ENCODE results near the gene GPR22.

Gene GPR22

DNA sequence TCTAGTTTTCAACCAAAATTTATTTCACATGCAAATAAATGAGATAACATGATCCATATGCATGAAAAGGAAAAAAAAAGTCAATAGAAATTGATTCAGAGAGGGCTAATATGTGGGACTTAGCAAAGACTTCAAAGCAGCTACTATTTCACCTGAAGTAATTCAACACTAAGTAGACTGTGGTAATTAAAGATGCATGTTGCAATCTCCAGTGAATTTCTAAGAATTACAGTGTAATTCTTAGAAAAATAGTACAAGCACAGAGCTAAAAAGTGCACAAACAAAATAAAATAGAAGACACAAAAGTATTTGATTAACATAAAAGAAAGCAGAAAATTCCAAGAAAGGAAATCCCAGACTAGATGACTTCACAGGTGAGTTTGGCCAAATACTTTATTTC is 25.7 kb downstream of the GPR22 start:
- Mint-ChIP-seq H3K27ac (no peak overlapping the region), H3K4me1 (no peaks in the 10 kb centered on the region), H3K36me3 (ENCODE audit: low read depth) (peaks cover 38% of the 10 kb centered on the region), H3K9me3 (peaks cover 29% of the 10 kb centered on the region), H3K27me3 (ENCODE audit: low read depth, poor library complexity) (no peaks in the 10 kb centered on the region), H3K4me3 (no peak overlapping the region)
- TF ChIP-seq, protein P1, sequence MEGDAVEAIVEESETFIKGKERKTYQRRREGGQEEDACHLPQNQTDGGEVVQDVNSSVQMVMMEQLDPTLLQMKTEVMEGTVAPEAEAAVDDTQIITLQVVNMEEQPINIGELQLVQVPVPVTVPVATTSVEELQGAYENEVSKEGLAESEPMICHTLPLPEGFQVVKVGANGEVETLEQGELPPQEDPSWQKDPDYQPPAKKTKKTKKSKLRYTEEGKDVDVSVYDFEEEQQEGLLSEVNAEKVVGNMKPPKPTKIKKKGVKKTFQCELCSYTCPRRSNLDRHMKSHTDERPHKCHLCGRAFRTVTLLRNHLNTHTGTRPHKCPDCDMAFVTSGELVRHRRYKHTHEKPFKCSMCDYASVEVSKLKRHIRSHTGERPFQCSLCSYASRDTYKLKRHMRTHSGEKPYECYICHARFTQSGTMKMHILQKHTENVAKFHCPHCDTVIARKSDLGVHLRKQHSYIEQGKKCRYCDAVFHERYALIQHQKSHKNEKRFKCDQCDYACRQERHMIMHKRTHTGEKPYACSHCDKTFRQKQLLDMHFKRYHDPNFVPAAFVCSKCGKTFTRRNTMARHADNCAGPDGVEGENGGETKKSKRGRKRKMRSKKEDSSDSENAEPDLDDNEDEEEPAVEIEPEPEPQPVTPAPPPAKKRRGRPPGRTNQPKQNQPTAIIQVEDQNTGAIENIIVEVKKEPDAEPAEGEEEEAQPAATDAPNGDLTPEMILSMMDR (IDR thresholded peaks at IDR 0.05), result no peak
- no peak for DNase-seq

DNA sequence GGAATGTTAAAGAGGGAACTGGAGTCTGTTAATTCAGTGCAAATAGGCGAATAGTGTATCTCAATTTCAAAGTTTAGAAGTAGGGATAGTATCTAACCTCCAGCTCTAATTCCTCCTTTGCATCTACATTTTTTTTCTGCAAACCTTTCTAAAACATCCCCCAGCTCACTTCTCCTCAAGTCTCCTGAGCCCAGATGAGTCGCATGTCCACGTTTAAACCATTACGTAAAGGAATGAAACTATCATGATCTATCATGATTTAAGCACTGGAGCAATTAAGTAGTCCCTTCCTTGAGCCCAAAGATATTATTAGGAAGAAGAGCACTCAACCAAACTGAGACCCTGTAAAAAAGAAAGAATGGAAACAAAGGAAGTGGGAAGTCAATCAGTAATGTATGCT is 29.9 kb downstream of the GPR22 start:
- Mint-ChIP-seq H3K4me1 (peaks cover 8% of the 10 kb centered on the region), H3K27ac (peak overlapping the region; percentile 87), H3K27me3 (ENCODE audit: low read depth, poor library complexity) (no peaks in the 10 kb centered on the region), H3K9me3 (peaks cover 26% of the 10 kb centered on the region), H3K4me3 (no peak overlapping the region), H3K36me3 (ENCODE audit: low read depth) (peaks cover 38% of the 10 kb centered on the region)
- DNase-seq, result no peak
- TF ChIP-seq, protein P1 (IDR thresholded peaks at IDR 0.05), result no peak

DNA sequence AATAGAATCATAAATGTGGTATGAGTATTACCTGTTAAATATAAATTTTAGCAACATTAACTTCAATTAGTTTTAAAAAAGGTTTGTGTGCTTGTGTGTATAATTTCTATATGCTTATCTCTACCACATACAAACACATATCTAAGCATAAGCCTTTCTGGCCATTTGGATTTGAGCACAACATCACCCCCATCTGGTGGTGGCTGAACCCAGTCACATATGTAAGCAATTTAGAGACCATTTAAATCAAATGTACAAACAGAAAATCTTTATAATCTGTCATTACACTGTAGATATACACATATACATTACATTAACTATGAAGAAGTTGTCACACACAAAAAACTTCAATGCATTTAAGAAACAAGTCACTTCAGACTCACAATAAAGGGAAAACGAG is 31.7 kb downstream of the GPR22 start:
- peaks cover 14% of the 10 kb centered on the region for H3K9me3 Mint-ChIP-seq
- no peak overlapping the region for H3K4me3 Mint-ChIP-seq
- peaks cover 38% of the 10 kb centered on the region for H3K36me3 Mint-ChIP-seq (ENCODE audit: low read depth)
- TF ChIP-seq, protein P1 (IDR thresholded peaks at IDR 0.05), result peak; percentile 12
- H3K27ac Mint-ChIP-seq, result no peak overlapping the region
- DNase-seq, result no peak
- no peaks in the 10 kb centered on the region for H3K27me3 Mint-ChIP-seq (ENCODE audit: low read depth, poor library complexity)
- H3K4me1 Mint-ChIP-seq, result peaks cover 8% of the 10 kb centered on the region

DNA sequence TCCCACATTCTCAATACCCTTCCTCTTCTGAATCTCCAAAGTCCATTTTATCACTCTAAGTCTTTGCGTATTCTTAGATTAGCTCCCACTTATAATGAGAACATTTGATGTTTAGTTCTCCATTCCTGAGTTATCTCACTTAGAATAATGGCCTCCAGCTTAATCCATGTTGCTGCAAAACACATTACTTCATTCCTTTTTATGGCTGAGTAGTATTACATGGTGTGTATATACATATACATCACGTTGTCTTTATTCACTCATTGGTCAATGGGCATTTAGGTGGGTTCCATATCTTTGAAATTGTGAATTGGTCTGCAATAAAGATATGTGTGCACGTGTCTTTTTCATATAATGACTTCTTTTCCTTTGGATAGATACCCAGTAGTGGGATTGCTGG is 32.3 kb downstream of the GPR22 start:
- no peak overlapping the region for H3K27ac Mint-ChIP-seq
- H3K4me1 Mint-ChIP-seq, result peaks cover 8% of the 10 kb centered on the region
- peaks cover 37% of the 10 kb centered on the region for H3K36me3 Mint-ChIP-seq (ENCODE audit: low read depth)
- no peak overlapping the region for H3K4me3 Mint-ChIP-seq
- TF ChIP-seq, protein P1 (IDR thresholded peaks at IDR 0.05), result no peak
- H3K27me3 Mint-ChIP-seq (ENCODE audit: low read depth, poor library complexity), result no peaks in the 10 kb centered on the region
- peaks cover 8% of the 10 kb centered on the region for H3K9me3 Mint-ChIP-seq
- DNase-seq, result no peak

DNA sequence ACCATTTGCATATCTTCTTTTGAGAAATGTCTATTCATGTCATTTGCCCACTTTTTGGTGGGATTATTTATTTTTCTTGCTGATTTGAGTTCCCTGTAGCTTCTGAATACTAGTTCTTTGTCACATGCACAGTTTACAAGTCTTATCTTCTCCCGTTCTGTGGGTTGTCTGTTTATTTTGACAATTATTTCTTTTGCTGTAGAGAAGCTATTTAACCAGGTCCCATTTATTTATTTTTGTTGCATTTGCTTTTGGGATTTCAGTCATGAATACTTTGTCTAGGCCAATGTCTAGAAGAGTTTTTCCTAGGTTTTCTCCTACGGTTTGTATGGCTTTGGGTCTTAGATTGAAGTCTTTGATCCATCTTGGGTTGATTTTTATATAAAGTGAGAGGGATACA is 32.9 kb downstream of the GPR22 start:
- H3K27me3 Mint-ChIP-seq (ENCODE audit: low read depth, poor library complexity), result no peaks in the 10 kb centered on the region
- peaks cover 10% of the 10 kb centered on the region for H3K9me3 Mint-ChIP-seq
- H3K4me3 Mint-ChIP-seq, result no peak overlapping the region
- H3K4me1 Mint-ChIP-seq, result peaks cover 8% of the 10 kb centered on the region
- no peak overlapping the region for H3K27ac Mint-ChIP-seq
- no peak for DNase-seq
- H3K36me3 Mint-ChIP-seq (ENCODE audit: low read depth), result peaks cover 36% of the 10 kb centered on the region
- TF ChIP-seq, protein P1 (IDR thresholded peaks at IDR 0.05), result no peak

DNA sequence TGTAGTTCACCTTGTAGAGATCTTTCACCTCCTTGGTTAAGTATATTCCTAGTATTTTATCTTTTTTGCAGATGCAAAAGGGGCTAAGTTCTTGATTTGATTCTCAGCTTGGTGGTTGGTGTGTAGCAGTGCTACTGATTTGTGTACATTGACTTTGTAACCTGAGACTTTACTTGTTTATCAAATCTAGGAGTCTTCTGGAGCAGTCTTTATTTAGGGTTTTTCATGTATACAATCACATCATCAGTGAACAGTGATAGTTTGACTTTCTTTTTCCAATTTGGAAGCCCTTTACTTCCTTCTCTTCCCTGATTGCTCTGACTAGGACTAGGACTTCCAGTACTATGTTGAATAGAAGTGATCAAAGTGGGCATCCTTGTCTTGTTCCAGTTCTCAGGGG is 33.8 kb downstream of the GPR22 start:
- Mint-ChIP-seq H3K36me3 (ENCODE audit: low read depth) (peaks cover 37% of the 10 kb centered on the region), H3K9me3 (peaks cover 19% of the 10 kb centered on the region), H3K4me3 (no peak overlapping the region), H3K27me3 (ENCODE audit: low read depth, poor library complexity) (no peaks in the 10 kb centered on the region), H3K4me1 (peaks cover 8% of the 10 kb centered on the region), H3K27ac (no peak overlapping the region)
- TF ChIP-seq, protein P1 (IDR thresholded peaks at IDR 0.05), result no peak
- no peak for DNase-seq
